Thoracic aorta (tissue), 2 donors: Measurements from ENCODE around the gene CTIF. TPM values are rescaled to one million over a fixed set of nuclear protein-coding genes. Genes with fewer than 3 reads are reported as not detected.

Source experiments
- ATAC-seq: fragments of 150-250 bp; one replicate; pipeline ENCODE4 v1.8.0; 2017; ENCODE audit warnings: low read depth; ENCODE audit not compliant: insufficient number of reproducible peaks, low FRiP score
- DNase-seq: peaks from one replicate; pipeline ENCODE4 v3.0.0-alpha.2; 2020; ENCODE audit warnings: low spot score
- H3K27ac ChIP-seq, 2 donors: fragments of 200-600 bp; sonication (generic); 1 replicate in 1 of 2; 2 replicates in 1 of 2; pipeline ENCODE4 v1.5.1; 2016; ENCODE audit warnings: mild to moderate bottlenecking in 2 of 2, moderate library complexity in 2 of 2
- H3K27me3 ChIP-seq: fragments of 200-600 bp; sonication (generic); replicated peaks from 2 replicates; pipeline ENCODE4 v1.6.0; 2016; ENCODE audit warnings: mild to moderate bottlenecking; ENCODE audit not compliant: insufficient read depth
- H3K36me3 ChIP-seq: fragments of 200-600 bp; sonication (generic); one replicate; pipeline ENCODE4 v1.5.1; 2016
- H3K4me1 ChIP-seq, 2 donors: fragments of 200-600 bp; sonication (generic); 1 replicate in 1 of 2; 2 replicates in 1 of 2; pipeline versions ENCODE4 v1.5.1 to v1.6.0; 2016; ENCODE audit warnings: low read depth in 2 of 2, mild to moderate bottlenecking in 1 of 2; ENCODE audit not compliant: control insufficient read depth in 1 of 2
- H3K4me3 ChIP-seq: fragments of 200-600 bp; sonication (generic); 2 replicates; pipeline ENCODE4 v1.5.1; 2016; ENCODE audit warnings: mild to moderate bottlenecking
- H3K9me3 ChIP-seq: fragments of 200-600 bp; sonication (generic); 2 replicates; pipeline ENCODE4 v1.5.1; 2016
- CTCF ChIP-seq: fragments of 200-600 bp; sonication (generic); IDR thresholded peaks from one replicate; pipeline ENCODE4 v1.5.1; 2019; ENCODE audit warnings: antibody characterized with exemption
- total RNA-seq, 2 donors: library from RNA; depleted of rRNA; stranded (reverse); fragments of >200 nt; gene quantifications; one replicate each; pipeline versions ENCODE4 v1.1.0 to v1.2.3, GENCODE V29; 2016

Gene CTIF
- total RNA-seq, 2 donors from 2014 or later: 63.3 to 125 TPM

DNA sequence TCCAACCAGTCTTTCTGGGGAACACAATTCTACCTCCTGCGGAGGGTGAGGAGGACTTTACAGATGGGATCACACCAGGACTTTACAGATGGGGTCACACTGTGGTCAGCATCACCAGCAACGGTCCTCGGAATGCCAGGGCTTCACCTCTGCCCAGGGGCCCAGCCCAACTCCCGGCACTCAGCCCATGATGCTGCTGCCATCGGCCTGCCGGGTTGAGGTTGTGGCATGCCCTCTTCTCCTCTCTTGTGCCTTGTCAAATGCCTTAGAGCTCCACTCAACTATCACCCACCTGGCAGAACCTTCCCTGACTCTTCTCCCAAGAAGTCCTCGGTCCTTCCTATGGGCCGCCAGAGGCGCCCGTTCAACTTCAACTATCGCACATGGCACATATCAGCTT, 166.7 kb downstream of the CTIF start:
- Histone ChIP-seq H3K27ac (no peak overlapping the region), H3K9me3 (no peaks in the 10 kb centered on the region), H3K4me3 (no peak overlapping the region), H3K27me3 (no peaks in the 10 kb centered on the region), H3K36me3 (no peaks in the 10 kb centered on the region), H3K4me1 (peaks cover 0 to 17% of the 10 kb centered on the region in 2 donors)
- DNase-seq: no peak
- TF ChIP-seq CTCF: no peak
- ATAC-seq: no peak

DNA sequence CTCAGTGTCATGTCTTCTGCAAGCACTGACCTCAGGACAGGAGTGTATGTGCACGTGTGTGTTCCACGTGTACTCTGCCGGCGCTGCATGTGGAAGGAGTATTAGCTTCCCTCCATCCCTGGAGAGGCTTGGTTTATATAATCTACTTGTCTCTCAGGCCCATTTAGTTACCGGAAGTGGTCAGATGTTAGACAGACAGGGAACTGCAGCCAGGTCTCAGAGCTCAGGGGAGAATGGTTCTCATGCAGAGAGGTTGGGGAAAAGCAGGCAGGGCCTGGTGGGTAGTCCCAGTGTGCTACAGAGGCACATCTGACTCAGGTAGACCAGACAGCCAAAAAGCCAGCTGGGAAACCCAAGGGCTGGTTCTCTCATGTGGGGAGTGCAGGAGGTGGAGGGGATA, 167.9 kb downstream of the CTIF start:
- H3K9me3 ChIP-seq: no peaks in the 10 kb centered on the region
- peaks cover 0 to 17% of the 10 kb centered on the region in 2 donors for H3K4me1 ChIP-seq
- H3K27me3 ChIP-seq: no peaks in the 10 kb centered on the region
- no peak for ATAC-seq
- no peaks in the 10 kb centered on the region for H3K36me3 ChIP-seq
- no peak for DNase-seq
- H3K4me3 ChIP-seq: no peak overlapping the region
- H3K27ac ChIP-seq: no peak overlapping the region
- TF ChIP-seq CTCF: no peak

DNA sequence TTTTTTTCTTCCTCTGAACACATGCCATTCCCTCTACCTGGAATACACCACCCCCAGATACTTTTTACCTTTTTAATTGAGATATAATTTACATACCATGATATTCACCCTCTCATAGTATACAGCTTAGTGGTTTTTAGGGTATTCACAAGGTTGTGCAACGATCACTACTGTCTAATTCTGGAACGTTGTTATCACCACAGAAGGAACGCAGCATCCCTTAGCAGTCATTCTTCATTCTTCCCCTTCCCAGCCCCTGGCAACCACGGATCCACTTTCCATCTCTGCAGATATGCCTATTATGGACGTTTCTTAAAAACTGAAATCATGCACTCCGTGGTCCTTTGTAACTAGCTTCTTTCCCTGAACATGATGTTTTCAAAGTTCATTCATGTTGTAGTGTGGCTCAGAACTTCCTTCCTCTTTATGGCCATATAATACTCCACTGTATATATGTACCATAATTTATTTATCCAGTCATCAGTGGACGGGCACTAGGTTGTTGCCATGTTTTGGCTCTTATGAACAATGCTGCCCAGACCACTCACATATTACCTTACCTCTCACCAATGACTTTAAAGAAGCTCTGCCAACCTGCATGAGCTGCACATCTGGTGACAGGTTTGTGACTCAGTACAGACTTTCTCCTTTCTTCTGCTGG, 168.9 kb downstream of the CTIF start:
- Histone ChIP-seq H3K4me1 (peaks cover 0 to 16% of the 10 kb centered on the region in 2 donors), H3K9me3 (no peaks in the 10 kb centered on the region), H3K27me3 (no peaks in the 10 kb centered on the region), H3K27ac (no peak overlapping the region), H3K4me3 (no peak overlapping the region), H3K36me3 (no peaks in the 10 kb centered on the region)
- ATAC-seq (no peak), DNase-seq (no peak)
- TF ChIP-seq CTCF: no peak

GRCh38 chr18:48708807-48709206, 170.0 kb downstream of the CTIF start:
- H3K27me3 ChIP-seq: no peaks in the 10 kb centered on the region
- DNase-seq (no peak), ATAC-seq (no peak)
- peaks cover 0 to 13% of the 10 kb centered on the region in 2 donors for H3K4me1 ChIP-seq
- H3K9me3 ChIP-seq: no peaks in the 10 kb centered on the region
- H3K36me3 ChIP-seq: no peaks in the 10 kb centered on the region
- TF ChIP-seq CTCF: no peak
- H3K27ac ChIP-seq: no peak overlapping the region
- H3K4me3 ChIP-seq: no peak overlapping the region

DNA sequence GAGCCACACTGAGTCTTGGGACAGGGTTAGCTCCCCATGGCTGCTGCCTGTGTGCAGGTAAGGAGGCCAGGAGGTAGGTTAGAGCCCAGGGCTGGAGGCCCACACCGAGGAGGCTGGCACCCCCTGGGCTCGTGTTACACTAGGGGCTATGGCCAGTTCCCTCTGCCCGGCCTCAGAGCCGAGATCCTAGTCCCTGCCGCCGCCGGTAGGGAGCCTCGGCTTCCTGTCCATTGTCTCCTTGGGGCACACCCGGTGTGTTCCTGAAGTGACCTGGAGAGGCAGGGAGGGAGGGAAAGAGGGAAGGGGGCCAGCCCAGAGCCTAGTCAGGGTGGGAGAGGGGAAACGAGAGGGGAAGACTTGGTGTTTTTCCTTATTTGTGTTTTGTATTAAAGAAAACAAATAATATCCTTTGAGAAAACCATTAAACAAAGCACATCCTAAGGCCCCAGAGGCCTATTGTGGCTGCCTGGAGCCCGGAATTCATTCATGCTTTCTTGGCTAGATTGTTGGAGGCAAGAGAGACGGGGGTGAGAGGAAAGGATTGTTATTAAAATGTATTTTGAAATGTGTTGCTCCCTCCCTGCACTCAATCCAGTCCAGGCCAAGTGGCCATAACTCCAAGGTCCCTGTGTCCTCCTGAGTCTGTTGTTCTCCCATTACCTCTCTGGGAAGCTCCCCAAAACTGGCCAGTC, 170.7 kb downstream of the CTIF start:
- TF ChIP-seq CTCF: no peak
- H3K36me3 ChIP-seq: no peaks in the 10 kb centered on the region
- H3K27me3 ChIP-seq: no peaks in the 10 kb centered on the region
- no peaks in the 10 kb centered on the region for H3K9me3 ChIP-seq
- H3K4me1 ChIP-seq: peaks cover 0 to 13% of the 10 kb centered on the region in 2 donors
- DNase-seq (no peak), ATAC-seq (no peak)
- no peak overlapping the region for H3K27ac ChIP-seq
- H3K4me3 ChIP-seq: no peak overlapping the region
